T-helper 2 cell treated with Interferon-gamma antibody and Interleukin-4, amounts not matched to agents 5 μg/mL and 100 μg/mL, for 36 hours (primary cell): ENCODE measurements around the gene SH3GL3.

Experiments used
- DNase-seq: peaks from one replicate; pipeline ENCODE4 v3.0.0; 2021; ENCODE audit warnings: low spot score
- H3K27ac Mint-ChIP-seq: one replicate; pipeline ENCODE4 v1.8.0; 2021; ENCODE audit warnings: mild to moderate bottlenecking, mixed read lengths
- H3K27me3 Mint-ChIP-seq: one replicate; pipeline ENCODE4 v1.8.0; 2021; ENCODE audit warnings: low read depth, mixed read lengths
- H3K36me3 Mint-ChIP-seq: one replicate; pipeline ENCODE4 v1.8.0; 2021; ENCODE audit warnings: low read depth, mixed read lengths
- H3K4me1 Mint-ChIP-seq: one replicate; pipeline ENCODE4 v1.8.0; 2021; ENCODE audit warnings: low read depth, mixed read lengths
- H3K4me3 Mint-ChIP-seq: one replicate; pipeline ENCODE4 v1.8.0; 2022; ENCODE audit warnings: mild to moderate bottlenecking, moderate library complexity, mixed read lengths
- H3K9me3 Mint-ChIP-seq: one replicate; pipeline ENCODE4 v1.8.0; 2021; ENCODE audit warnings: mixed read lengths

SH3GL3 gene

GRCh38 chr15:83499476-83499875 is 52.3 kb downstream of the SH3GL3 start:
- no peaks in the 10 kb centered on the region for H3K4me1 Mint-ChIP-seq
- no peak overlapping the region for H3K4me3 Mint-ChIP-seq

DNA sequence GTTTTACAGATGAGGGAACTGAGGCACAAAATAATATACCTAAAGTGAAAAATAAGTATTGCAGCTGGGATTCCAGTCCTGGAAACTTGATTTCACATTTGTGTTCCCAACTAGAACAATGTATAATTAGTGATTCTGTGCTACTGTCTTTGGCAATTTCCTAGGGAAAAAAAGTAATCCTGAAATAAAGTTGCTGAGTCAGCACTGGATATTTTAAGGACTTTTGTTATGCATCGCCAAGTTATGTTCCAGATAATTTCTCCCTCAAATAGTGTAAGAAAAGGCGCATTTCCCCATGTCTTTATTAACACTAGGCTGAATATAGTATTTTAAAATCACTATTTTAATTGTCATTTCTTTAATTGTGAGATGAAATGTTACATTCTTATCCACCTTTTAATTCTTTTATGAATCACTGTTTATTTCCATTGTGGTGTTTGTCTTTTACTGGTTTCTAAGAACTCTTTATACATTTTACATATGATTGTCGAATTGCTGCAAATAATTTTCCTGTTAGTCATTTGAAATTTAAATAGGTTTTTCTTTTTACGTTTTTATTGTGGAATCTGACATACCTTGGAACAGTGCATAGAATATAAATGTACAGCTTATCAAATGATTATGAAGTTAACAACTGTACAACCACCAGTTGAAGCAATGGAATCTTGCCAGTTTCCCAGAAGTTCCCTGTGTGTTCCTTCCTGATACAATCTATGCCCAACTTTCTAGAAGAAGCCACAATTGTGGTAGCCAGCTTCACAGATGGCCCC is 56.6 kb downstream of the SH3GL3 start:
- DNase-seq = no peak
- Mint-ChIP-seq H3K27ac (no peak overlapping the region), H3K4me3 (no peak overlapping the region), H3K4me1 (no peaks in the 10 kb centered on the region), H3K36me3 (no peaks in the 10 kb centered on the region), H3K9me3 (no peaks in the 10 kb centered on the region), H3K27me3 (no peaks in the 10 kb centered on the region)

More at GRCh38 chr15:83499476-83499875, 52.3 kb downstream of the SH3GL3 start:
- Mint-ChIP-seq H3K9me3 (peaks cover 7% of the 10 kb centered on the region), H3K27ac (no peak overlapping the region), H3K27me3 (no peaks in the 10 kb centered on the region), H3K36me3 (no peaks in the 10 kb centered on the region)
- no peak for DNase-seq

DNA sequence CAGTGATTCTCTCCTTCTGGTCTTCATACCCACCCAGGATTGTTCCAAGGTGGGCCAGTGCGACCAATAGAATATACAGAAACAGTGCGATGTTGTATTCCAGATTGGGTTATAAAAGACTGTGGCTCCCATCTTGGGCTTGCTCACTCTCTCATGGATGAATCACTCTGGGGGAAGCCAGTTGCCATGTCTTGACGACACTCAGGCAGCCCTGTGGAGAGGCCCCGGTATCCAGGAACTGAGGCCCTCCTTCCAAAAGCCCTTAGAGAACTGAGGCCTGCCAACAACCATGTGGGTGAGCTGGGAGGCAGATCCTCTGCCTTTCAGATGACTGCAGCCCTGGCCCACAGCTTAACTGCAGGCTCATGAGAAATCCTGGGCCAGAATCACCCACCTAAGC is 57.2 kb downstream of the SH3GL3 start:
- Mint-ChIP-seq H3K36me3 (no peaks in the 10 kb centered on the region), H3K9me3 (no peaks in the 10 kb centered on the region), H3K27me3 (no peaks in the 10 kb centered on the region), H3K4me1 (no peaks in the 10 kb centered on the region), H3K4me3 (no peak overlapping the region), H3K27ac (no peak overlapping the region)
- DNase-seq = no peak

DNA sequence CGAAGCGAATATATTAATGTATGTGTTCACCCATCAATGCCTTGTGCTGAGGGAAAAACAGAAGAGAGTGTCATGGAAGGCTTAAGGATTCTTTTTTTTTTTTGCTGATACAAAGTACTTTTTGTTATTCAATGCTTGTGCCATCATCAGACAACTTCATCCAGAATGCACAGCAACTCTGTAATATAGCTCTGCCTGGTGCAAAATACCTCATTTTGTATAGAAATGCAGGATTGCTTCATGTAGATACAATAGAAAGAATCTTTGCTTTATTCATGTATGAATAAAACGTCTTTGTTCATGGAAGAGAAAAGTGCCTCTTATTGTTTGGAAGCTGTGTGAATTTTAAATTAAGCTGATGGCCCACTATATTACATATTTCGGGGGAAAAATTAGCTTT is 62.9 kb downstream of the SH3GL3 start:
- no peaks in the 10 kb centered on the region for H3K27me3 Mint-ChIP-seq
- DNase-seq = no peak
- no peak overlapping the region for H3K4me3 Mint-ChIP-seq
- no peaks in the 10 kb centered on the region for H3K4me1 Mint-ChIP-seq
- H3K36me3 Mint-ChIP-seq = no peaks in the 10 kb centered on the region
- no peaks in the 10 kb centered on the region for H3K9me3 Mint-ChIP-seq
- no peak overlapping the region for H3K27ac Mint-ChIP-seq

DNA sequence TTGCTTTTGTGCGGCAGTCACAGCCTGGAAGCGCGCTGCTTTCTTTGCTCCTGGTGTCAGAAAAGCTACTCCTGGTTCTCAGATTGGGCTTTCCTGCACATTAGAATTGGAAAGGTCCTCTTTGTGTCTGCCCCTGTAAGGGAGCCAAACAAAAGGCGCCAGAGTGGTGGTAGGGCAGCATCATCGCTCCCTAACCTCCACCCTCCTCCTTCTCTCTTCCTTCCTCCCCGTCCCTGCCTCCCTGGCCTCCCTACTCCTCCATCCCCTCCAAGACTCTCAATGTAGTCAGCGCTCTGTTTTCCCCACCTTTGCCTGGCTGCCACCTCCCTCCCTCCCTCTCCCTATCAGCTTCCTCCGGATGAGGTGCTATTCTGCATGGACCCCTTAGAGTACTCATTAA is 65.3 kb downstream of the SH3GL3 start:
- Mint-ChIP-seq H3K9me3 (no peaks in the 10 kb centered on the region), H3K4me1 (no peaks in the 10 kb centered on the region), H3K4me3 (no peak overlapping the region), H3K36me3 (no peaks in the 10 kb centered on the region), H3K27ac (no peak overlapping the region), H3K27me3 (no peaks in the 10 kb centered on the region)
- DNase-seq = no peak

DNA sequence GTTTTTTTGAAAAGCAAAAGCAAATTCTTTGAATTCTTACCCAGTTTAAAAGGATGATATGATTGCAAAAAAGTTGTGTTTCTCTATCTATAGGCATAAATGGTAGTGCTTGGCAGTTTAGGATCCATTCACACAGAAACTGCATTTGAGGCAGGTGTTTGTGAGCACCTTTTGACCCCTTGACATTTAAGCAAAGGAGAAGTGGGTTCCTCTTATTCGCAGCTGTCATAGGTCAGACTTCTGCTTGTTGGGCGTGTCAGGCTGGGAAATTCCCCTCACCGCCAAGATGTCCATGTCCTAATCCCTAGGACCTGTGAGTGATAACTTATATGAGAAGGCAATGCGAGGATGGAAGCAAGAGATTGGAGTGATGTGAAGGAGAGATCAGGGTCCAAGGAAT is 67.4 kb downstream of the SH3GL3 start:
- no peak for DNase-seq
- no peak overlapping the region for H3K27ac Mint-ChIP-seq

GRCh38 chr15:83515164-83515563 is 68.0 kb downstream of the SH3GL3 start:
- Mint-ChIP-seq H3K4me3 (no peak overlapping the region), H3K36me3 (no peaks in the 10 kb centered on the region)

More for the DNA sequence above, 67.4 kb downstream of the SH3GL3 start:
- Mint-ChIP-seq H3K4me3 (no peak overlapping the region), H3K36me3 (no peaks in the 10 kb centered on the region), H3K4me1 (no peaks in the 10 kb centered on the region), H3K9me3 (no peaks in the 10 kb centered on the region), H3K27me3 (no peaks in the 10 kb centered on the region)

GRCh38 chr15:83516935-83517334 is 69.8 kb downstream of the SH3GL3 start:
- Mint-ChIP-seq H3K27me3 (no peaks in the 10 kb centered on the region), H3K36me3 (no peaks in the 10 kb centered on the region), H3K4me1 (no peaks in the 10 kb centered on the region), H3K9me3 (no peaks in the 10 kb centered on the region), H3K4me3 (no peak overlapping the region), H3K27ac (no peak overlapping the region)
- no peak for DNase-seq

More at GRCh38 chr15:83515164-83515563, 68.0 kb downstream of the SH3GL3 start:
- Mint-ChIP-seq H3K9me3 (no peaks in the 10 kb centered on the region), H3K27me3 (no peaks in the 10 kb centered on the region), H3K27ac (no peak overlapping the region), H3K4me1 (no peaks in the 10 kb centered on the region)
- no peak for DNase-seq

DNA sequence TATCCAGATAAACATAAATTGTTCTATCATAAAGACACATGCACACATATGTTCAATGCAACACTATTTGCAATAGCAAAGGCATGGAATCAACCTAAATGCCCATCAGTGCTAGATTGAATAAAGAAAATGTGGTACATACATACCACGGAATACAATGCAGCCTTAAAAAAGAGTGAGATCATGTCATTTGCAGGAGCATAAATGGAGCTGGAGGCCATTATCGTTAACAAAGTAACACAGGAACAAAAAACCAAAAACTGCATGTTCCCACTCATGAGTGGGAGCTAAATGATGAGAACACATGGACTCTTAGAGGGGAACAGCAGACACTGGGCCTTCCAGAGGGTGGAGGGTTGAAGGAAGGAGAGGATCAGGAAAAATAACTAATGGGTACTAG is 79.2 kb downstream of the SH3GL3 start:
- no peak overlapping the region for H3K4me3 Mint-ChIP-seq
- no peaks in the 10 kb centered on the region for H3K27me3 Mint-ChIP-seq
- H3K27ac Mint-ChIP-seq = no peak overlapping the region
- H3K36me3 Mint-ChIP-seq = no peaks in the 10 kb centered on the region
- peaks cover 18% of the 10 kb centered on the region for H3K9me3 Mint-ChIP-seq
- DNase-seq = no peak
- H3K4me1 Mint-ChIP-seq = no peaks in the 10 kb centered on the region

- Mint-ChIP-seq H3K27me3 (no peaks in the 10 kb centered on the region), H3K9me3 (peaks cover 6% of the 10 kb centered on the region), H3K4me3 (no peak overlapping the region), H3K27ac (no peak overlapping the region), H3K4me1 (no peaks in the 10 kb centered on the region), H3K36me3 (no peaks in the 10 kb centered on the region)
- no peak for DNase-seq
Observed at GRCh38 chr15:83533410-83533962, 86.3 kb downstream of the SH3GL3 start.

GRCh38 chr15:83537606-83538005 is 90.5 kb downstream of the SH3GL3 start:
- Mint-ChIP-seq H3K9me3 (no peaks in the 10 kb centered on the region), H3K4me1 (no peaks in the 10 kb centered on the region), H3K36me3 (no peaks in the 10 kb centered on the region), H3K27me3 (no peaks in the 10 kb centered on the region), H3K27ac (no peak overlapping the region), H3K4me3 (no peak overlapping the region)
- no peak for DNase-seq

GRCh38 chr15:83538682-83539081 is 91.5 kb downstream of the SH3GL3 start:
- H3K27ac Mint-ChIP-seq = no peak overlapping the region
- no peak for DNase-seq
- H3K27me3 Mint-ChIP-seq = peaks cover 4% of the 10 kb centered on the region
- H3K4me3 Mint-ChIP-seq = no peak overlapping the region
- no peaks in the 10 kb centered on the region for H3K36me3 Mint-ChIP-seq
- H3K9me3 Mint-ChIP-seq = no peaks in the 10 kb centered on the region
- no peaks in the 10 kb centered on the region for H3K4me1 Mint-ChIP-seq

GRCh38 chr15:83545804-83546511 is 98.8 kb downstream of the SH3GL3 start:
- H3K27ac Mint-ChIP-seq = no peak overlapping the region
- DNase-seq = no peak
- no peak overlapping the region for H3K4me3 Mint-ChIP-seq
- no peaks in the 10 kb centered on the region for H3K4me1 Mint-ChIP-seq
- no peaks in the 10 kb centered on the region for H3K9me3 Mint-ChIP-seq
- H3K36me3 Mint-ChIP-seq = no peaks in the 10 kb centered on the region
- peaks cover 8% of the 10 kb centered on the region for H3K27me3 Mint-ChIP-seq

- Mint-ChIP-seq H3K4me1 (no peaks in the 10 kb centered on the region), H3K4me3 (no peak overlapping the region), H3K27ac (no peak overlapping the region), H3K36me3 (no peaks in the 10 kb centered on the region), H3K27me3 (peaks cover 13% of the 10 kb centered on the region), H3K9me3 (no peaks in the 10 kb centered on the region)
- DNase-seq = no peak
Observed at GRCh38 chr15:83546512-83546888, 99.4 kb downstream of the SH3GL3 start.
